Motor neuron (in vitro differentiated cells): ENCODE data around the gene RIMS1. TPM values are rescaled to one million over a fixed set of nuclear protein-coding genes. Genes with fewer than 3 reads are reported as not detected.
A peak's percentile ranks its signal among the peaks of the same experiment; 100 is the strongest.

ENCODE experiments used
- ATAC-seq, 8 experiments: fragments of 200-7000 bp; cut with Tn5 transposase; replicated peaks in 6 of 8; 2 replicates each; pipeline ENCODE4 v1.8.0; 2021; ENCODE audit warnings: mild to moderate bottlenecking in 8 of 8, moderate library complexity in 8 of 8
- H3K27ac ChIP-seq, 2 donors: fragments of 250-450 bp; sonication (Bioruptor Pico); 2 replicates each; pipeline ENCODE4 v1.9.0; 2021; ENCODE audit warnings: antibody characterized with exemption in 2 of 2, mild to moderate bottlenecking in 2 of 2, moderate library complexity in 1 of 2
- H3K4me1 ChIP-seq, 2 donors: fragments of 250-450 bp; sonication (Bioruptor Pico); replicated peaks in 1 of 2; 2 replicates each; pipeline ENCODE4 v1.6.1; 2021; ENCODE audit warnings: antibody characterized with exemption in 2 of 2, mild to moderate bottlenecking in 2 of 2, moderate library complexity in 1 of 2
- H3K4me3 ChIP-seq, 5 donors: fragments of 250-450 bp; sonication (Bioruptor Pico); 2 replicates each; pipeline ENCODE4 v1.9.0; 2021; ENCODE audit warnings: antibody characterized with exemption in 5 of 5, mild to moderate bottlenecking in 5 of 5, moderate library complexity in 4 of 5
- WGBS, 10 experiments: fragments of 450-650 bp; shearing (Covaris generic); methylation state at CpG; one replicate each; pipeline ENCODE4 v1.0.0; 2022; 5-methylcytosine and 5-hydroxymethylcytosine counted together
- in situ Hi-C, 9 experiments: fragments of 400-800 bp; cut with MboI; loops; one replicate each; pipeline ENCODE4 v1.15.0; 2021; ENCODE audit warnings: low sequenced_read_pairs in 9 of 9, low pct_unique_long_range_greater_than_20kb in 2 of 9; ENCODE audit not compliant: unreplicated experiment in 9 of 9
- total RNA-seq, 8 experiments: library from RNA; unstranded; fragments of 300-600 nt; gene quantifications; 2 replicates each; pipeline versions ENCODE4 v1.2.3 to v1.2.4, GENCODE V29; 2022

RIMS1 gene
- total RNA-seq, 8 experiments from 2014 or later, result 0.04 to 41.5 (median 25.1) TPM; not detected in 1

DNA sequence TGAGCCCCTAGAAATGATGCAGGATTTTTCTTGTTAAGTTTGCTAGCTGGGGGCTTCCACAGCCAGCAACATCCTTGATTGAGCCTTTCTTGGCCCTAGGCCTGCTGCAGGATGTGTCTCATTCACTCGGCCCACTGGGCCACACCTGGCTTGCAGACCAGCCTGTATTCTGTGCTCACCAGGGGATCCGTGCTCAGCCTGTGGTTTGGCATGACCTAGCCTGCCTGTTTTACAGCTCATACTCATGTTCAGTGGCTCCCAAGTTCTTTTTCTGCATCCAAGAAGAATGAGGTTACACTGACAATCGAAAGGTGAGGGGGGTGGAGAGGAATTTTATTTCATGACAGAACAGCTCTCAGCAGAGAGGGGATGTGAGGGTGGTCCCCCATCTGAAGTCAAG is 263.4 kb downstream of the RIMS1 start:
- in situ Hi-C loops, result no loop called here
- 0 to 100% (median 43%) methylated on average over 1 to 3 of the region's 3 CpGs; no CpG with 5 or more reads in 2 of the 10 experiments for WGBS, 10 experiments
- no peak for ATAC-seq
- H3K27ac ChIP-seq, result no peak overlapping the region
- H3K4me1 ChIP-seq, result no peaks in the 10 kb centered on the region
- no peak overlapping the region for H3K4me3 ChIP-seq

DNA sequence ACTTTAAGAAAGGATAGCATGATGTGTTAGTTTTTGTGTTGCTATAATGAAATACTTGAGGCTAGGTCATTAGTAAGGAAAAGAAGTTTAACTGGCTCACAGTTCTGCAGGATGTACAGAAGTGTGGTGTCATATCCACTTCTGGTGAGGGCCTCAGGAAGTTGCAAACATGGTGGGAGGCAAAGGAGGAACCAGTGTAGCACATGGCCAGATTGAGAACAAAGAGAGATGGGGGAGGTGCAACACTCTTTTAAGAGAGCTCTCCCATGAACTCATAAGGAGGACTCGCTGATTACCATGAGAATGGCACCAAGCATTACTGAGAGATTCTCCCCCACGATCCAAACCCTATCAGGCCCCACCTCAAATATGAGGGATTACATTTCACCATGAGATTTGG is 265.4 kb downstream of the RIMS1 start:
- in situ Hi-C loops, result no loop called here
- WGBS, 10 experiments, result 0 to 88% (median 40%) methylated on average over 1 to 2 of the region's 2 CpGs; no CpG with 5 or more reads in 5 of the 10 experiments
- H3K4me1 ChIP-seq, result no peaks in the 10 kb centered on the region
- H3K4me3 ChIP-seq, result no peak overlapping the region
- no peak overlapping the region for H3K27ac ChIP-seq
- ATAC-seq, result no peak

DNA sequence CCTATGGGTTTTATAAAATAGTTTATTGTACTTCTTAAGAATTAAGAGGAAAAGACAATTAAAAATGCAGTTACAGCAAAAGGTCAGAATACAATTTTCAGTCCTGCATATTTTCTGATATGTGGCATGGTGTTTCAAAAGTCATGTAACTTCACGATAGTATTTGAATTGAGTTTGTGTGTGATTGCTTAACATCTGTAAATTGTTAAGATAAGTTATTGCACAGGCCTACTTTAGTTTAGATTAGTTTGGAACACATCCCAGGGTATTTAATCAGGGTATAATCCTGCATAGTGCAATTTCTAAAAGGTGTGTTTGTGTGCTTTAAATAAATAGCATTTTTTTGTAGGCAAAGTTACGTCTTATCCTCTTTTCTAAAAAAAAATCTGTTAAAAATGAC is 289.6 kb downstream of the RIMS1 start:
- 0 to 100% (median 75%) methylated on average over 1 to 2 of the region's 2 CpGs; no CpG with 5 or more reads in 1 of the 10 experiments for WGBS, 10 experiments
- H3K27ac ChIP-seq, result no peak overlapping the region
- in situ Hi-C loops, result no loop called here
- no peak for ATAC-seq
- no peak overlapping the region for H3K4me3 ChIP-seq
- no peaks in the 10 kb centered on the region for H3K4me1 ChIP-seq

DNA sequence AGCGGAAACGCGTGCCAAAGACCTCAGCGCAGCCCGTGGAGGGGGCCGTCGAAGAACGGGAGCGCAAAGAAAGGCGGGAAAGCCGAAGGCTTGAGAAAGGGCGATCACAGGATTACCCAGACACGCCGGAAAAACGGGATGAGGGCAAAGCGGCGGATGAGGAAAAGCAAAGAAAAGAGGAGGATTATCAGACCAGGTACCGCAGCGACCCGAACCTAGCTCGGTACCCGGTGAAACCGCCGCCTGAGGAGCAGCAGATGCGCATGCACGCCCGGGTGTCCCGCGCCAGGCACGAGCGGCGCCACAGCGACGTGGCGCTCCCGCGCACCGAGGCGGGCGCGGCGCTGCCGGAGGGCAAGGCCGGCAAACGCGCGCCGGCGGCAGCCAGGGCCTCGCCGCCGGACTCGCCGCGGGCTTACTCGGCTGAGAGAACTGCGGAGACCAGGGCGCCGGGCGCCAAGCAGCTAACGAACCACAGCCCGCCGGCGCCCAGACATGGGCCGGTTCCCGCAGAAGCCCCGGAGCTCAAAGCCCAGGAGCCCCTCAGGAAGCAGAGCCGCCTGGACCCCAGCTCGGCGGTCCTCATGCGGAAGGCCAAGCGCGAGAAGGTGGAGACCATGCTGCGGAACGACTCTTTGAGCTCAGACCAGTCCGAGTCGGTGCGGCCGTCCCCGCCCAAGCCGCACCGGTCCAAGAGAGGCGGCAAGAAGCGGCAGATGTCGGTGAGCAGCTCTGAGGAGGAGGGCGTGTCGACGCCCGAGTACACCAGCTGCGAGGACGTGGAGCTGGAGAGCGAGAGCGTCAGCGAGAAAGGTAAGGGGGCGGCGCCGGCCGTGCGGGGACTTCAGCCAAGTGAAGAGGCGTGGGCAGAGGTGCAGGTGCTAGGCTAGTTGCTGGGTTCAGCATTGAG is 296.2 kb downstream of the RIMS1 start:
- peak; percentile 74 to 97 (median 96) for ATAC-seq
- in situ Hi-C loops, result no loop called here

DNA sequence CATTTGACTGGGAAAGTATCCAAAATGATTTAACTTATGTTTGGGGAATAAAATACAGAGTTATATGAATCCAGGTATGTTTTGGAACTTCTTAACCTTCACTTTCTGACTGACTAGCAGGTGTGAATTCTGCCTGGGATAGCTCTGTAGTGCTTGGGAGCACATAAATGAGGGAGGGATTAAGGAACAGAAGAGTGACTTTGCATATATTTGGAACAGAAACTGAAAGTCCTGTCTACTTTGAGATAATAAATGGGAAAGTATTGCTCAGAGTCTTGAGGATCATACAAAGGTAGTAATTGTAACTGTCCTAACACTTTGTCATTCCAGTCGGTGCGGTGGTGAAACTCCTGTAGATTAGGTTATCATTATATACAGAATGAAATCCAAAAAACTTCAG is 317.6 kb downstream of the RIMS1 start:
- H3K4me3 ChIP-seq, result no peak overlapping the region
- H3K4me1 ChIP-seq, result no peaks in the 10 kb centered on the region
- H3K27ac ChIP-seq, result no peak overlapping the region
- in situ Hi-C loops, result no loop called here
- no peak for ATAC-seq
- WGBS, 10 experiments, result 8 to 100% (median 74%) methylated on average over 2 of the region's 2 CpGs; no CpG with 5 or more reads in 2 of the 10 experiments

More for the DNA sequence above, 296.2 kb downstream of the RIMS1 start:
- H3K27ac ChIP-seq, result no peak overlapping the region
- WGBS, 10 experiments, result 0 to 16% (median 11%) methylated on average over 1 to 26 of the region's 100 CpGs; no CpG with 5 or more reads in 1 of the 10 experiments
- peaks cover 0 to 3% of the 10 kb centered on the region in 2 donors for H3K4me1 ChIP-seq
- peak overlapping the region; percentile 24 to 46 (median 36) for H3K4me3 ChIP-seq

DNA sequence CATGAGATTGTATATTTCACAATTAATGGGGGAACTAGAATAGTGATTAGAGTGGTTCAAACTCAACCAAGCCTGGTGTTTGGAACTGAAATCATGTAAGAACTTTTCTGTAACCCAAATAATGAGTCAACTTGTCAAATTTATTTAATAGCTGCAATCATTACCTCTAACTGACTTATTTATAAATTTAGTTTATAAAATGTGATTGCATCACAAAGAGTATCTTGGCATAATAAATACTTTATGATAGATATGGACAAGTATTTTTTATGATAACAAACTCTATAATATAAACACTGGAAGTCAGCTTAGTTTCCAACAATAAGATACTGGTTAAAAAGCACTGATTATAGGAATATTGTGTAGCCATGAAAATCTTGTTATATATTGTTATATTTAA is 319.1 kb downstream of the RIMS1 start:
- H3K27ac ChIP-seq, result no peak overlapping the region
- ATAC-seq, result no peak
- in situ Hi-C loops, result no loop called here
- no peaks in the 10 kb centered on the region for H3K4me1 ChIP-seq
- H3K4me3 ChIP-seq, result no peak overlapping the region

DNA sequence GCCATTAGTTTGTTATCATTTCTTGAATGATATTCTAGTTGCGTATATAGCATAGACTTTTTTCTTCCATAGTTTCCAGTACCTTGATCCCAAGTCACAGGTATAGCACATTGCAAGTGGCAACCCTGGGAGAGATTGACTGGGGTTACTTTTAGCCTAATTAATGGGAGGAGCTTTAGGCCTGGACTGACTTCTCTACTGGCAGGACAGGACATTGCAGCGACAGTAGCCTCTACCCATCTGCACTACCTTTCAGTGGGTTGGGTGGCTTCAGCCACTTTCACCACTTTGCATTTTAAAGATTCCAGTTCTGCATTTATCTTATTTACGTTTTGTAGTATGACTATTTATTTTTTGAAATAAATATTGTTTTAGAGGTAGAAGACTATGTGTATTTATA is 320.3 kb downstream of the RIMS1 start:
- no peak overlapping the region for H3K4me3 ChIP-seq
- in situ Hi-C loops, result no loop called here
- ATAC-seq, result no peak
- H3K27ac ChIP-seq, result no peak overlapping the region
- 7 to 100% (median 93%) methylated on average over 1 to 3 of the region's 3 CpGs for WGBS, 10 experiments
- peaks cover 0 to 8% of the 10 kb centered on the region in 2 donors for H3K4me1 ChIP-seq

DNA sequence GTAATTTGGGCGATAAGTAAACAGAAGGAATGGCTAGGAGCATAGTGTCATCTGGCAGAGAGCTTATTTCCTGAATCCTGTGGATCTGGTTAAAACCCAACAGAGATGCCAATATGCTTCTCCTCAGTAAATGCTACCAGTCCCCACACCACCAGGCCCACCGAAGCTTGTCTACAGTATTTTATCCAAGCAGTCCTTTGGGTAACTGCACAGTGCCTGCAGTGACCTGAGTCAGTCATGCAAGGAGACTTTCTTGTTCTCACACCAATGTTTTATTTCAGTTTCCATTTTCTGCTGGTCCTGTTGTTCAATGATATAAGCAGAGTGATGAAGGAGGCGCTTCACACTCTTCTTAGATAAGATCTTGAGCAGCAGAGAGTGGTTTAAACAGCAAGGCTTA is 326.3 kb downstream of the RIMS1 start:
- WGBS, 10 experiments, result 5 to 100% (median 86%) methylated on average over 1 to 3 of the region's 3 CpGs; no CpG with 5 or more reads in 2 of the 10 experiments
- Histone ChIP-seq H3K27ac (peak overlapping the region; percentile 55 to 66), H3K4me1 (peaks cover 3 to 50% of the 10 kb centered on the region in 2 donors), H3K4me3 (no peak overlapping the region)
- in situ Hi-C loops, result no loop called here
- ATAC-seq, result peak in 2 of 8 experiments; percentile 23 to 25

DNA sequence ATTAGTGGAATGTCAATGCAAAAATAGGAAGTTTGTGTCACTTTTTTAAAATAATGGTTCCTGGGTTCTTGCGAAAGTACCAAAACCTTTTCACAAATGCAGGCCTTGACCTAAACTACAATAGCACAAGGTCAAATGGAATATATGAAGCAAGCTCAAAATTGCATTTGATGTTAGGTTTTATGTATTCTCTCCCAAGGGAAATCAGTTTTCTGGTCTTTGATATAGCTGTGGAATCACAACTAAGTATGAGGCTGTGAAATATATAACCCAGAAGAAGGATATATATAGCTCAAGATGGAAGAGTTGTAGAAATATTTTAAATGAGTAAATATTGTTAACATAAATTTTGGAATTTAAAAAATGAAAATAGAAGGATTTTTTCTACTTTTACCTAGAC is 327.3 kb downstream of the RIMS1 start:
- Histone ChIP-seq H3K4me1 (peaks cover 3 to 50% of the 10 kb centered on the region in 2 donors), H3K4me3 (no peak overlapping the region), H3K27ac (no peak overlapping the region)
- WGBS, 10 experiments, result 40 to 100% (median 88%) methylated on average over 1 of the region's 1 CpG; no CpG with 5 or more reads in 3 of the 10 experiments
- in situ Hi-C loops, result no loop called here
- peak in 3 of 8 experiments; percentile 52 to 63 (median 59) for ATAC-seq

DNA sequence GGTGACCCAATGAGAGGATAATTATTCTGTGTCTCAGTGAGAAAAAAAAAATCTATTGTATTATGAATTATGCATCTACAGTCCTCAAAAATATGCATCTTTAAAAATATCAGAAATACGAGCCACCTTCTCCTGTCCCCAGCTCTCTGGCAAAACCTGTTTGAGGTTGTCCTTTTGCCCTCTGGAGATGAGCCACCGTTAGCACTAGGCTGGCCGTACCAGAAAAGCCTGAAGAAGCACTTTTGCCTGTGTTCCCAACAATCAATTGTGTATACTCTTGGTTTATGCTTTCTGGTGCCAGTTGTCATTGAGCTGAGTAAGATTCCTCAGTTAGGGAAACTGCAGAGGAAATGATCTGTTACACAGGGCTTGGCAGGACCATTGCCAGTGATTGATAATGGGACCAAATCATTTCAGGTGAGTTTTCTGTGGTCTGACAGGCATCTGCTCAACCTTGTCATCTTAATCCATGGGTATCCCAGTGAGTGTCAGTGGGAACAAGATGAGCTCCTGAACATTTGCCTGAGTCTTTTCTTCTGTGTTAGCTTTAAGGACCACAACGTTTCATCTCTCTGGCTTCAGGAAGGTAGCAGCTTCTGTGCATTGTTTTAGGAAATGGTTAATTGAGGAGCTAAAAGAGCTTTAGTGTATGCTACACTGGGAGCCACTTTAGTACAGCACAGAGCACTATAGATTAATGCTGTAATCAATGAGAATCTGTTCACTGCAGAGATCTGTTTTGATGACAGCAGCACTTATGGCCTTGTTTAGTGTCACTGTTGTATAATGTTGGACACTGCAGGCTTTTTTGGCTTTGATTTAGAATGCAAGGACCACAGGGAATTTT is 330.1 kb downstream of the RIMS1 start:
- no peak overlapping the region for H3K27ac ChIP-seq
- H3K4me3 ChIP-seq, result no peak overlapping the region
- H3K4me1 ChIP-seq, result peaks cover 3 to 42% of the 10 kb centered on the region in 2 donors
- in situ Hi-C loops, result no loop called here
- 0 to 100% (median 82%) methylated on average over 2 to 4 of the region's 4 CpGs; no CpG with 5 or more reads in 2 of the 10 experiments for WGBS, 10 experiments
- ATAC-seq, result peak in 5 of 8 experiments; percentile 43 to 68 (median 49)

DNA sequence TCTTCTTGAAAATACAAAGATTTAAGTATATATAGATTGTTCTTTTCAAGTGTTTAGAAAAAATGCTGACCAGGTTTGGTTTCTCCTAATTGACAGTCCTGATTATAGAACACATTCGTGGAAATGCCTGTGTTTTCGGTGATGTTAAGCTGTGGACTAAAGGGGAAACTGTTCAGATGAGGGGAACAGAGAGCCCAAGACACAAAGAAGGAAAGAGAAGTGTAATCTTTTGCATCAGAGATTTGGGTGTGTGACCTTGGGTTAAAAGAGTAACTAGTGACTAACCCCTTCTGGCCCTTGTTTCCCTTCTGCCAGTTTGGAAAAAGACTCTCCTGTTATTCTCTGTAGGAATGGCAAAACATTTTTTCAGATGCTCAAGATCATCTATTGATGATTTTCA is 331.3 kb downstream of the RIMS1 start:
- 22 to 100% (median 89%) methylated on average over 1 to 2 of the region's 2 CpGs; no CpG with 5 or more reads in 2 of the 10 experiments for WGBS, 10 experiments

DNA sequence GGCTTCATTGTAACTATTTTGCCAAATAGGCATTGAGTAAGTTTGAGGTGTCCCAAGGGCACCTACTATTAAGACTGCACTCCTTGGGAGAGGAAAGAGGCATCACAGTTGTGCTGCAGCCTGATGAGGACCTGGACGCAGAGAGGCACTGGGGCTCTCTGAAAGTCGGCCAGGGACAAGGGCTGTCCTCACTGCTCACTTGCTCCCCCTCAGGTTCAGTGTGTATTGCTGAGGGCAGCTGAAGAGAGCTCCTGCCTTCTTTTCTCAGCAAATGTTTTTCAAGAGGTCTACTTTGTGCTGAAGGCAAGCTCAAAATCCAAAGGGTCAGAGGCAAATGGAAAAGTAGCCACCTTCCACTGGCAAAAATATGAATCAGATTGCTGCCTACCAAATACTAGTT is 331.8 kb downstream of the RIMS1 start:
- Histone ChIP-seq H3K4me1 (peaks cover 0 to 30% of the 10 kb centered on the region in 2 donors), H3K4me3 (no peak overlapping the region), H3K27ac (no peak overlapping the region)
- in situ Hi-C loops, result no loop called here
- peak; percentile 81 to 95 (median 90) for ATAC-seq
- WGBS, 10 experiments, result 0 to 80% (median 21%) methylated on average over 1 to 2 of the region's 2 CpGs; no CpG with 5 or more reads in 4 of the 10 experiments

More for the DNA sequence above, 331.3 kb downstream of the RIMS1 start:
- Histone ChIP-seq H3K4me3 (no peak overlapping the region), H3K4me1 (peaks cover 3 to 35% of the 10 kb centered on the region in 2 donors), H3K27ac (no peak overlapping the region)
- in situ Hi-C loops, result no loop called here
- no peak for ATAC-seq

DNA sequence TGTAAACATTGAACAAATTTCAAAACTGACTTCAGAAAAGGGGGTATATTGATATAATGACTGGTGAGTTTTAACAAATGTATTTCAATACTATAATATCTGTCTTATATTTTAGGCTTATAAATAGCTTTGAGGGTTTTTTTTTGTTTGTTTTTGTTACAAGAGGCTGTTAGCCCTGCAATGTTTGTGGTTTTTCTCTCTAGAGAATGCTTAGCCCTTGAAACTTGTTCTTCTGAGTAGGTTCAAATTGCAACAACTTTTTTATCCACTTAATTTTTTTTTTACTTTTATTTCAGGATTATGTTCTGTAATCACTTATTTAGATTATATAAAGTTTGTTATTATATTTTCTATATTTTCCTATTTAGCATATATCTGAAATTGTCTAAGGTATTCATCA is 333.2 kb downstream of the RIMS1 start:
- peaks cover 0 to 19% of the 10 kb centered on the region in 2 donors for H3K4me1 ChIP-seq
- no peak overlapping the region for H3K27ac ChIP-seq
- in situ Hi-C loops, result no loop called here
- no peak for ATAC-seq
- no peak overlapping the region for H3K4me3 ChIP-seq
